SU-DHL-6 (cell line): ENCODE results near the gene GPN3.

Experiments
- H2AFZ ChIP-seq: fragments of 200-600 bp; sonication (generic); 2 replicates; pipeline ENCODE4 v1.6.1; 2014; ENCODE audit warnings: low read depth, mild to moderate bottlenecking, moderate library complexity, mixed read lengths, antibody characterized with exemption, low read length; ENCODE audit not compliant: severe bottlenecking
- H3F3A ChIP-seq: fragments of 200-600 bp; shearing (Covaris generic); 2 replicates; pipeline ENCODE4 v1.6.0; 2016; ENCODE audit warnings: antibody characterized with exemption, mild to moderate bottlenecking; ENCODE audit not compliant: insufficient read depth
- H3K27ac ChIP-seq: fragments of 200-600 bp; sonication (generic); 2 replicates; pipeline ENCODE4 v1.5.1; 2016; ENCODE audit warnings: low read depth, mild to moderate bottlenecking, low read length, moderate library complexity, mixed read lengths
- H3K27me3 ChIP-seq: fragments of 200-600 bp; sonication (generic), shearing (Covaris generic); 2 replicates; pipeline ENCODE4 v1.6.0; 2014; ENCODE audit warnings: mild to moderate bottlenecking, low read length
- H3K36me3 ChIP-seq: fragments of 200-600 bp; sonication (generic); 2 replicates; pipeline ENCODE4 v1.6.1; 2014; ENCODE audit warnings: mild to moderate bottlenecking, low read length, mixed read lengths
- H3K4me2 ChIP-seq: fragments of 300-600, 200-600 bp; shearing (Covaris generic), sonication (generic); 2 replicates; pipeline ENCODE4 v1.6.0; 2014; ENCODE audit warnings: low read length, low read depth, mild to moderate bottlenecking; ENCODE audit not compliant: poor library complexity, severe bottlenecking
- H3K4me3 ChIP-seq: fragments of 200-600 bp; sonication (generic); 2 replicates; pipeline ENCODE4 v1.5.1; 2014; ENCODE audit warnings: antibody characterized with exemption, low read length, mild to moderate bottlenecking, mixed read lengths; ENCODE audit not compliant: insufficient read depth, poor library complexity, severe bottlenecking
- H3K79me2 ChIP-seq: fragments of 200-600 bp; sonication (generic); 2 replicates; pipeline ENCODE4 v1.6.1; 2014; ENCODE audit warnings: mild to moderate bottlenecking, low read length, moderate library complexity; ENCODE audit not compliant: insufficient read depth
- H3K9ac ChIP-seq: fragments of 200-600 bp; sonication (generic); 2 replicates; pipeline ENCODE4 v1.7.0; 2014; ENCODE audit warnings: mild to moderate bottlenecking, low read length
- H3K9me2 ChIP-seq: fragments of 200-600 bp; sonication (generic); replicated peaks from 2 replicates; pipeline ENCODE4 v1.6.1; 2014; ENCODE audit warnings: low read length; ENCODE audit not compliant: insufficient read depth
- H3K9me3 ChIP-seq: fragments of 200-600 bp; sonication (generic); 2 replicates; pipeline ENCODE4 v1.6.1; 2014; ENCODE audit warnings: low read length, mixed read lengths; ENCODE audit not compliant: insufficient read depth
- H4K20me1 ChIP-seq: fragments of 200-600 bp; sonication (generic); 2 replicates; pipeline ENCODE4 v1.6.1; 2014; ENCODE audit warnings: low read depth, mild to moderate bottlenecking, antibody characterized with exemption, low read length, moderate library complexity, mixed read lengths
- CTCF ChIP-seq: fragments of 200-600 bp; sonication (generic); IDR thresholded peaks from one replicate; pipeline ENCODE4 v1.5.1; 2017; ENCODE audit warnings: antibody characterized with exemption, mild to moderate bottlenecking, low read length, moderate library complexity; ENCODE audit not compliant: insufficient read depth, poor library complexity, severe bottlenecking
- EZH2phosphoT487 ChIP-seq: fragments of 200-600 bp; sonication (generic), shearing (Covaris generic); conservative IDR thresholded peaks from 2 replicates; pipeline ENCODE4 v1.6.1; 2018; ENCODE audit warnings: mild to moderate bottlenecking, antibody characterized with exemption, low read length, moderate library complexity, mixed read lengths

The GPN3 gene

GRCh38 chr12:110468214-110469048 lies at the start of gene GPN3, which contains the start of gene FAM216A:
Gene GPN3 (minus strand): TSS chr12:110468257. CDS start chr12:110468203, 54 bp downstream.
Gene FAM216A (plus strand): TSS chr12:110468845. CDS start chr12:110468876, 31 bp downstream.
- H3K4me2 ChIP-seq = peak within 1 kb of the TSS; percentile 100
- TF ChIP-seq EZH2phosphoT487 (no peak), CTCF (no peak)
- H3K79me2 ChIP-seq = peaks cover 64% of the 10 kb centered on the region
- H3K4me3 ChIP-seq = peak within 1 kb of the TSS; percentile 100
- H2AFZ ChIP-seq = peak within 1 kb of the TSS; percentile 82
- H3F3A ChIP-seq = peaks cover 8% of the 10 kb centered on the region; the same call in 1 of the 2 replicates
- peaks cover under 1% of the 10 kb centered on the region; the same call in 1 of the 2 replicates for H3K36me3 ChIP-seq
- H3K9ac ChIP-seq = peak within 1 kb of the TSS; percentile 98
- peak within 1 kb of the TSS; percentile 88 for H3K27ac ChIP-seq
- no peaks in the 10 kb centered on the region for H3K27me3 ChIP-seq
- H4K20me1 ChIP-seq = no peaks in the 10 kb centered on the region
- H3K9me3 ChIP-seq = no peaks in the 10 kb centered on the region
- H3K9me2 ChIP-seq = no peaks in the 10 kb centered on the region

- Histone ChIP-seq H2AFZ (no peak overlapping the region), H3F3A (no peaks in the 10 kb centered on the region), H3K9me2 (no peaks in the 10 kb centered on the region), H3K79me2 (no peaks in the 10 kb centered on the region), H4K20me1 (no peaks in the 10 kb centered on the region), H3K27me3 (no peaks in the 10 kb centered on the region), H3K9ac (no peak overlapping the region), H3K36me3 (no peaks in the 10 kb centered on the region), H3K27ac (no peak overlapping the region), H3K4me3 (no peak overlapping the region), H3K9me3 (no peaks in the 10 kb centered on the region), H3K4me2 (no peak overlapping the region)
- no peak for TF ChIP-seq EZH2phosphoT487
These were observed 48.9 kb upstream of the GPN3 start for GRCh38 chr12:110516995-110517394.

- H3K36me3 ChIP-seq = no peaks in the 10 kb centered on the region
- H4K20me1 ChIP-seq = no peaks in the 10 kb centered on the region
- no peak overlapping the region for H2AFZ ChIP-seq
- no peak overlapping the region for H3K27ac ChIP-seq
- no peaks in the 10 kb centered on the region for H3K9me3 ChIP-seq
- H3K27me3 ChIP-seq = no peaks in the 10 kb centered on the region
- no peak overlapping the region for H3K9ac ChIP-seq
- H3K4me3 ChIP-seq = no peak overlapping the region
- H3K4me2 ChIP-seq = no peak overlapping the region
- H3K79me2 ChIP-seq = no peaks in the 10 kb centered on the region
- H3F3A ChIP-seq = no peaks in the 10 kb centered on the region
- no peak for TF ChIP-seq CTCF
- no peak for TF ChIP-seq EZH2phosphoT487
- no peaks in the 10 kb centered on the region for H3K9me2 ChIP-seq
These were observed 46.3 kb upstream of the GPN3 start for GRCh38 chr12:110514363-110514762.

- TF ChIP-seq CTCF (no peak), EZH2phosphoT487 (no peak)
- no peaks in the 10 kb centered on the region for H4K20me1 ChIP-seq
- H3F3A ChIP-seq = no peaks in the 10 kb centered on the region
- no peak overlapping the region for H3K4me2 ChIP-seq
- no peaks in the 10 kb centered on the region for H3K9me3 ChIP-seq
- H3K36me3 ChIP-seq = no peaks in the 10 kb centered on the region
- no peaks in the 10 kb centered on the region for H3K27me3 ChIP-seq
- no peak overlapping the region for H2AFZ ChIP-seq
- H3K9me2 ChIP-seq = no peaks in the 10 kb centered on the region
- H3K9ac ChIP-seq = no peak overlapping the region
- H3K27ac ChIP-seq = no peak overlapping the region
- no peaks in the 10 kb centered on the region for H3K79me2 ChIP-seq
- H3K4me3 ChIP-seq = no peak overlapping the region
These were observed 45.8 kb upstream of the GPN3 start for GRCh38 chr12:110513842-110514241.
